Transverse colon (tissue), 4 donors: ENCODE data around the gene NISCH. TPM values are rescaled to one million over a fixed set of nuclear protein-coding genes. Genes with fewer than 3 reads are reported as not detected.

Experiments used
- DNase-seq: peaks from one replicate; pipeline ENCODE4 v3.0.0-alpha.2; 2019
- H3K27ac ChIP-seq, 4 donors: fragments of 200-600 bp; sonication (generic); 2 replicates each; pipeline ENCODE4 v1.5.1; 2016 to 2018; ENCODE audit warnings: inconsistent platforms in 4 of 4
- H3K27me3 ChIP-seq: fragments of 200-600 bp; sonication (generic); 2 replicates; pipeline ENCODE4 v1.5.1; 2017; ENCODE audit warnings: inconsistent platforms
- H3K36me3 ChIP-seq, 4 donors: fragments of 200-600 bp; sonication (generic); 2 replicates each; pipeline ENCODE4 v1.5.1; 2017 to 2019; ENCODE audit warnings: inconsistent platforms in 4 of 4
- H3K4me1 ChIP-seq, 4 donors: fragments of 200-600 bp; sonication (generic); 2 replicates each; pipeline ENCODE4 v1.5.1; 2017 to 2020; ENCODE audit warnings: inconsistent platforms in 4 of 4
- H3K4me3 ChIP-seq, 4 donors: fragments of 200-600 bp; sonication (generic); 1 replicate in 1 of 4; 2 replicates in 3 of 4; pipeline versions ENCODE4 v1.5.1 to v1.6.1; 2017 to 2019; ENCODE audit warnings: inconsistent platforms in 4 of 4
- H3K9me3 ChIP-seq, 2 donors: fragments of 200-600 bp; sonication (generic); 2 replicates each; pipeline ENCODE4 v1.5.1; 2017 to 2019; ENCODE audit warnings: inconsistent platforms in 2 of 2
- CTCF ChIP-seq, 5 experiments: fragments of 200-600 bp in 3 of 5; fragments of 450-650 bp in 2 of 5; sonication (generic) in 3 of 5; IDR thresholded peaks; 1 replicate in 2 of 5; 2 replicates in 3 of 5; pipeline ENCODE4 v1.5.1; 2016 to 2017; ENCODE audit warnings: antibody characterized with exemption in 5 of 5, inconsistent platforms in 3 of 5, mild to moderate bottlenecking in 2 of 5, moderate library complexity in 1 of 5
- EP300 ChIP-seq: sonication (generic); formaldehyde crosslinking; IDR thresholded peaks from one replicate; pipeline ENCODE4 v1.6.1; 2017; ENCODE audit warnings: antibody characterized with exemption, low read depth
- POLR2A ChIP-seq: fragments of 450-650 bp; IDR thresholded peaks from one replicate; pipeline ENCODE4 v1.6.1; 2016; ENCODE audit warnings: antibody characterized with exemption, mild to moderate bottlenecking, moderate library complexity
- POLR2AphosphoS5 ChIP-seq, 3 donors: sonication (generic); formaldehyde crosslinking; IDR thresholded peaks; one replicate each; pipeline ENCODE4 v1.6.1; 2016; ENCODE audit warnings: antibody characterized with exemption in 3 of 3
- WGBS, 2 donors: methylation state at CpG; one replicate each; pipeline ENCODE4 v1.1.5; 2018; ENCODE audit warnings: low coverage in 1 of 2; 5-methylcytosine and 5-hydroxymethylcytosine counted together
- in situ Hi-C, 4 donors: fragments of 200-750 bp; cut with MboI; loops; one replicate each; pipeline versions ENCODE4 v1.15.0 to v1.15.1; 2017; ENCODE audit warnings: low sequenced_read_pairs in 3 of 4, low pct_ligation_motif_present in 1 of 4, low pct_unique_long_range_greater_than_20kb in 1 of 4
- intact Hi-C: fragments of 100-400 bp; cut with DNase I; formaldehyde crosslinking; loops from one replicate; pipeline ENCODE4 v1.15.1; 2023; ENCODE audit warnings: low total_unique reads
- total RNA-seq, 4 donors: library from RNA; depleted of rRNA; stranded (reverse); fragments of >200 nt; gene quantifications; one replicate each; pipeline ENCODE4 v1.1.0, GENCODE V29; 2016

NISCH gene
- total RNA-seq, 4 donors from 2014 or later, result 72.0 to 137 (median 98.6) TPM

- intact Hi-C loops (no loop called here), in situ Hi-C loops (no loop called here)
- Histone ChIP-seq H3K36me3 (peaks cover 0 to 6% (median 0%) of the 10 kb centered on the region in 4 donors), H3K27ac (peak within 1 kb of the TSS; percentile 85 to 95 (median 92)), H3K4me1 (peaks cover 19 to 56% (median 42%) of the 10 kb centered on the region in 4 donors), H3K9me3 (no peaks in the 10 kb centered on the region), H3K27me3 (no peaks in the 10 kb centered on the region), H3K4me3 (peak within 1 kb of the TSS; percentile 53 to 84 (median 62))
- WGBS, 2 donors, result 0% methylated on average over 44 of the region's 65 CpGs; no CpG with 5 or more reads in 1 of the 2 donors
- TF ChIP-seq EP300 (peak; percentile 15), CTCF (IDR thresholded peaks at IDR 0.05) (no peak), POLR2AphosphoS5 (IDR thresholded peaks at IDR 0.05) (peak; percentile 98 to 99 (median 99)), POLR2A (peak; percentile 96)
- peak; percentile 98 for DNase-seq
Measured at GRCh38 chr3:52536369-52537164, 81.2 kb downstream of the NISCH start, which contains the start of gene UQCC5. TSS of gene UQCC5 (plus strand) at chr3:52536605. CDS start at chr3:52536756, 151 bp downstream.

GRCh38 chr3:52537165-52537620 lies 81.8 kb downstream of the NISCH start:
- intact Hi-C loops, result no loop called here
- DNase-seq, result no peak
- TF ChIP-seq CTCF (IDR thresholded peaks at IDR 0.05) (peak in 2 of 5 experiments; percentile 31 to 33), POLR2AphosphoS5 (IDR thresholded peaks at IDR 0.05) (no peak)
- H3K4me3 ChIP-seq, result peak overlapping the region; percentile 53 to 84 (median 62)
- 0 to 2% methylated on average over 1 to 6 of the region's 6 CpGs for WGBS, 2 donors
- H3K36me3 ChIP-seq, result peaks cover 0 to 7% (median 0%) of the 10 kb centered on the region in 4 donors
- H3K27ac ChIP-seq, result peak overlapping the region; percentile 85 to 95 (median 92)
- H3K4me1 ChIP-seq, result peaks cover 15 to 53% (median 42%) of the 10 kb centered on the region in 4 donors
- H3K27me3 ChIP-seq, result no peaks in the 10 kb centered on the region
- in situ Hi-C loops, result no loop called here
- H3K9me3 ChIP-seq, result no peaks in the 10 kb centered on the region

GRCh38 chr3:52537726-52538421 lies 82.5 kb downstream of the NISCH start:
- in situ Hi-C loops, result no loop called here
- no peaks in the 10 kb centered on the region for H3K9me3 ChIP-seq
- 57 to 68% methylated on average over 5 to 7 of the region's 7 CpGs for WGBS, 2 donors
- no peaks in the 10 kb centered on the region for H3K27me3 ChIP-seq
- peak overlapping the region; percentile 85 to 95 (median 92) for H3K27ac ChIP-seq
- no peak for DNase-seq
- intact Hi-C loops, result no loop called here
- peaks cover 15 to 48% (median 36%) of the 10 kb centered on the region in 4 donors for H3K4me1 ChIP-seq
- TF ChIP-seq CTCF (IDR thresholded peaks at IDR 0.05), result no peak
- TF ChIP-seq POLR2A, result no peak
- no peak for TF ChIP-seq EP300
- no peak for TF ChIP-seq POLR2AphosphoS5 (IDR thresholded peaks at IDR 0.05)
- H3K4me3 ChIP-seq, result peak overlapping the region in 3 of 4 donors; percentile 53 to 84 (median 53)
- peaks cover 0 to 7% (median 0%) of the 10 kb centered on the region in 4 donors for H3K36me3 ChIP-seq
